Measurements from ENCODE around the gene OR52E8. TPM values are rescaled to one million over a fixed set of nuclear protein-coding genes. Genes with fewer than 3 reads are reported as not detected.

Gene OR52E8
- total and polyA plus RNA-seq, 10 of the 15 experiments (the other 5 are each of a cell fraction or from before 2014, with no cell fraction given): not detected

GRCh38 chr11:5865826-5866225 is 8.3 kb upstream of the OR52E8 start:
- CTCF ChIA-PET: no interaction called here
- intact Hi-C loops (cut with micrococcal nuclease; ENCODE audit: unreplicated experiment) (no loop called here), in situ Hi-C loops (cut with MboI) (no loop called here)

More at GRCh38 chr11:5865826-5866225, 8.3 kb upstream of the OR52E8 start:
- H4K20me1 ChIP-seq (ENCODE audit: control insufficient read depth, insufficient read depth): no peaks in the 10 kb centered on the region
- no peak overlapping the region for H3K9ac ChIP-seq (ENCODE audit: control insufficient read depth, insufficient read depth, low read length)
- no peaks in the 10 kb centered on the region for H3K27me3 ChIP-seq (replicated peaks in 1 of 2; ENCODE audit: control insufficient read depth in 2 of 2, insufficient read depth in 2 of 2, low read length in 1 of 2)
- ChIA-PET SMC1A (ENCODE audit: uncharacterized antibody, unreplicated experiment) (no interaction called here), POLR2A (no interaction called here), RAD21 (ENCODE audit: unreplicated experiment) (no interaction called here)
- H3K4me1 ChIP-seq (ENCODE audit: control insufficient read depth, insufficient read depth, low read length): no peaks in the 10 kb centered on the region
- TF ChIP-seq RFX5 (IDR thresholded peaks at IDR 0.05; ENCODE audit: low read depth, low read length): no peak
- TF ChIP-seq ASH2L (IDR thresholded peaks at IDR 0.05; ENCODE audit: borderline replicate concordance, low read depth): no peak
- TF ChIP-seq CHD4 (IDR thresholded peaks at IDR 0.05): no peak
- TF ChIP-seq, protein P1, sequence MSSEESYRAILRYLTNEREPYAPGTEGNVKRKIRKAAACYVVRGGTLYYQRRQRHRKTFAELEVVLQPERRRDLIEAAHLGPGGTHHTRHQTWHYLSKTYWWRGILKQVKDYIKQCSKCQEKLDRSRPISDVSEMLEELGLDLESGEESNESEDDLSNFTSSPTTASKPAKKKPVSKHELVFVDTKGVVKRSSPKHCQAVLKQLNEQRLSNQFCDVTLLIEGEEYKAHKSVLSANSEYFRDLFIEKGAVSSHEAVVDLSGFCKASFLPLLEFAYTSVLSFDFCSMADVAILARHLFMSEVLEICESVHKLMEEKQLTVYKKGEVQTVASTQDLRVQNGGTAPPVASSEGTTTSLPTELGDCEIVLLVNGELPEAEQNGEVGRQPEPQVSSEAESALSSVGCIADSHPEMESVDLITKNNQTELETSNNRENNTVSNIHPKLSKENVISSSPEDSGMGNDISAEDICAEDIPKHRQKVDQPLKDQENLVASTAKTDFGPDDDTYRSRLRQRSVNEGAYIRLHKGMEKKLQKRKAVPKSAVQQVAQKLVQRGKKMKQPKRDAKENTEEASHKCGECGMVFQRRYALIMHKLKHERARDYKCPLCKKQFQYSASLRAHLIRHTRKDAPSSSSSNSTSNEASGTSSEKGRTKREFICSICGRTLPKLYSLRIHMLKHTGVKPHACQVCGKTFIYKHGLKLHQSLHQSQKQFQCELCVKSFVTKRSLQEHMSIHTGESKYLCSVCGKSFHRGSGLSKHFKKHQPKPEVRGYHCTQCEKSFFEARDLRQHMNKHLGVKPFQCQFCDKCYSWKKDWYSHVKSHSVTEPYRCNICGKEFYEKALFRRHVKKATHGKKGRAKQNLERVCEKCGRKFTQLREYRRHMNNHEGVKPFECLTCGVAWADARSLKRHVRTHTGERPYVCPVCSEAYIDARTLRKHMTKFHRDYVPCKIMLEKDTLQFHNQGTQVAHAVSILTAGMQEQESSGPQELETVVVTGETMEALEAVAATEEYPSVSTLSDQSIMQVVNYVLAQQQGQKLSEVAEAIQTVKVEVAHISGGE (CRISPR knock-in tag; IDR thresholded peaks at IDR 0.05): no peak
- TF ChIP-seq NRF1 (conservative IDR thresholded peaks at IDR 0.05; ENCODE audit: low read depth, low read length): no peak
- no peak for TF ChIP-seq MYB (IDR thresholded peaks at IDR 0.05; ENCODE audit: borderline replicate concordance, low read depth, low read length)
- no peaks in the 10 kb centered on the region for H3K36me3 ChIP-seq (ENCODE audit: control insufficient read depth in 2 of 2, insufficient read depth in 2 of 2, low read length in 1 of 2)
- no TSS peak for BruUV-seq (replicated peaks)
- H3K9me3 ChIP-seq (replicated peaks; ENCODE audit: control insufficient read depth, insufficient read depth, low read length): no peaks in the 10 kb centered on the region
- H3K27ac ChIP-seq (ENCODE audit: control insufficient read depth, insufficient read depth): no peak overlapping the region
- no peak overlapping the region for H2AFZ ChIP-seq (ENCODE audit: control insufficient read depth, low read depth, low read length)
- H3K4me2 ChIP-seq (ENCODE audit: control insufficient read depth, insufficient read depth): no peak overlapping the region
- no peak overlapping the region for H3K4me3 ChIP-seq
- DNase-seq (ENCODE audit: low read depth, low spot score): no peak
- no peak for ATAC-seq
- WGBS (ENCODE audit: insufficient coverage, insufficient replicate concordance, low lambda C conversion rate, missing lambda C conversion rate): 45% methylated on average over 2 of the region's 2 CpGs
- H3K79me2 ChIP-seq (ENCODE audit: control insufficient read depth, insufficient read depth, low read length): no peaks in the 10 kb centered on the region
- FAIRE-seq: no peak

All from GM12878 (cell line).